SK-N-SH treated with all-trans-retinoic acid at 6 μM for 48 hours (cell line): ENCODE measurements around the gene HAUS8.

ENCODE experiments used
- OSR1 ChIP-seq: fragments of 250-450 bp; sonication (Bioruptor Pico); IDR thresholded peaks from 2 replicates; pipeline ENCODE4 v1.8.0; 2022; ENCODE audit warnings: moderate library complexity, mild to moderate bottlenecking, inconsistent platforms
- PATZ1 ChIP-seq: fragments of 250-450 bp; sonication (Bioruptor Pico); IDR thresholded peaks from 2 replicates; pipeline ENCODE4 v1.8.0; 2020; ENCODE audit warnings: mild to moderate bottlenecking, moderate library complexity, borderline replicate concordance
- RARB ChIP-seq: fragments of 250-450 bp; sonication (Bioruptor Pico); IDR thresholded peaks from 2 replicates; pipeline ENCODE4 v1.8.0; 2021; ENCODE audit warnings: mild to moderate bottlenecking, moderate library complexity
- ZC3H10 ChIP-seq: fragments of 250-450 bp; sonication (Bioruptor Pico); IDR thresholded peaks from 2 replicates; pipeline ENCODE4 v1.5.1; 2021; ENCODE audit warnings: mild to moderate bottlenecking, moderate library complexity
- ZFP30 ChIP-seq: fragments of 450-650 bp; formaldehyde crosslinking; IDR thresholded peaks from 2 replicates; pipeline ENCODE4 v1.5.0; 2022; ENCODE audit warnings: mild to moderate bottlenecking, moderate library complexity
- ZNF8 ChIP-seq: fragments of 450-650 bp; formaldehyde crosslinking; IDR thresholded peaks from 2 replicates; pipeline ENCODE4 v1.5.0; 2020; ENCODE audit warnings: mild to moderate bottlenecking, moderate library complexity

GRCh38 chr19:17088552-17088951 is 13.3 kb upstream of the HAUS8 start:
- TF ChIP-seq ZC3H10 (no peak), PATZ1 (CRISPR knock-in tag) (no peak), ZNF8 (CRISPR knock-in tag) (no peak), RARB (CRISPR knock-in tag) (no peak), ZFP30 (no peak), OSR1 (CRISPR knock-in tag) (no peak)
